ENCODE measurements around the gene PDZD4.

PDZD4 gene

DNA sequence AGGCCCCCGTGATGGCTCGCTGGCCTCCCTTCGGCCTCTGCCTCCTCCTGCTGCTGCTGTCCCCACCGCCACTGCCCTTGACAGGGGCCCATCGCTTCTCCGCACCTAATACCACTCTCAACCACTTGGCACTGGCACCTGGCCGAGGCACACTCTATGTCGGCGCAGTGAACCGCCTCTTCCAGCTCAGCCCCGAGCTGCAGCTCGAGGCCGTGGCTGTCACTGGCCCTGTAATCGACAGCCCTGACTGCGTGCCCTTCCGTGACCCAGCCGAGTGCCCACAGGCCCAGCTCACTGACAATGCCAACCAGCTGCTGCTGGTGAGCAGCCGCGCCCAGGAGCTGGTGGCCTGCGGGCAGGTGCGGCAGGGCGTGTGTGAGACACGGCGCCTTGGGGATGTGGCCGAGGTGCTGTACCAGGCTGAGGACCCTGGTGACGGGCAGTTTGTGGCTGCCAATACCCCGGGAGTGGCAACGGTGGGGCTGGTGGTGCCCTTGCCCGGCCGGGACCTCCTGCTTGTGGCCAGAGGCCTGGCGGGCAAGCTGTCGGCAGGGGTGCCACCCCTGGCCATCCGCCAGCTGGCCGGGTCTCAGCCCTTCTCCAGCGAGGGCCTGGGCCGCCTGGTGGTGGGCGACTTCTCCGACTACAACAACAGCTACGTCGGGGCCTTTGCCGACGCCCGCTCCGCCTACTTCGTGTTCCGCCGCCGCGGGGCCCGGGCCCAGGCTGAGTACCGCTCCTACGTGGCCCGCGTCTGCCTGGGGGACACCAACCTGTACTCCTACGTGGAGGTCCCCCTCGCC lies 63.3 kb downstream of the PDZD4 start:
- no peak for DNase-seq (ENCODE audit: low read depth, low spot score)
- H3K4me3 ChIP-seq (ENCODE audit: low read length), result no peak overlapping the region

DNA sequence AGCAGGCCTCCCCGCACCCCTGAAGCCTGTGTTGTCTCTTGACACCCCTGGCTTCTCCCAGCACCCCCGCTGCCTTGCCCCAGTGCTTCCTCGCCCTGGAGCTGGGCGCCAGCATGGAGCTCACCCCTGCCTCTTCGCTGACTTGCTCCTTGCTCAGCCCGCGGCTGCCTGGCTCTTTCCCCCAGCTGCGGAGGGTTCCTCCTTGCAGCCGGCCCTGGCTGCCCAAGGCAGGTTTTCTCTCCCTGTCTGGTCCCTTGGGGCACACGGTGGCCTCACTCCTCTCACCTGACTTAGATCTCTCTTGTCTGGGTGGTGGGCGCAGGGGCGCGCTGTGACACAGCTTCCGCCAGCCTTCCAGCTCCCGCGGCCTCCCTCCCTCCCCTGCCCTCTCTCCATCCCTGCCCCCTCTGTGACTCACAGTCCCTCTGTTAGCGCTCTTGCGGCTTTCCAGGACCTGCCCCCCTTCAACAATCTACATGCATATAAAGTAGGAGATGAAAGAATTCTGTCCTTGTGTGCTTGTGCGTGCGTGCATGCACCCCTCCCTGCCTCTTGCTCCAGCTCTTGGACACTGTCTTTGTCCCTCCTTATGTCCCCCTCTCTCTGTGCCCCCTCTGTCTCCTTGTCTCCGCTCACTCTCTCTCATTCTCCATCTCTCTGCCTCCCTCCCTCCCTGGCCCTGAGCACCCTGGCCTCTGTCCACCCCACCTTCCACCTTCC lies 64.1 kb downstream of the PDZD4 start:
- peak overlapping the region; percentile 27 for H3K4me3 ChIP-seq (ENCODE audit: low read length)
- DNase-seq (ENCODE audit: low read depth, low spot score), result peak; percentile 45

- no peak for DNase-seq (ENCODE audit: low read depth, low spot score)
- no peak overlapping the region; the same call in 1 of the 2 replicates for H3K4me3 ChIP-seq (ENCODE audit: low read length)
Observed at GRCh38 chrX:153765138-153766079, 64.9 kb downstream of the PDZD4 start.

GRCh38 chrX:153764786-153765137 lies 65.6 kb downstream of the PDZD4 start:
- DNase-seq (ENCODE audit: low read depth, low spot score), result no peak
- no peak overlapping the region for H3K4me3 ChIP-seq (ENCODE audit: low read length)

DNA sequence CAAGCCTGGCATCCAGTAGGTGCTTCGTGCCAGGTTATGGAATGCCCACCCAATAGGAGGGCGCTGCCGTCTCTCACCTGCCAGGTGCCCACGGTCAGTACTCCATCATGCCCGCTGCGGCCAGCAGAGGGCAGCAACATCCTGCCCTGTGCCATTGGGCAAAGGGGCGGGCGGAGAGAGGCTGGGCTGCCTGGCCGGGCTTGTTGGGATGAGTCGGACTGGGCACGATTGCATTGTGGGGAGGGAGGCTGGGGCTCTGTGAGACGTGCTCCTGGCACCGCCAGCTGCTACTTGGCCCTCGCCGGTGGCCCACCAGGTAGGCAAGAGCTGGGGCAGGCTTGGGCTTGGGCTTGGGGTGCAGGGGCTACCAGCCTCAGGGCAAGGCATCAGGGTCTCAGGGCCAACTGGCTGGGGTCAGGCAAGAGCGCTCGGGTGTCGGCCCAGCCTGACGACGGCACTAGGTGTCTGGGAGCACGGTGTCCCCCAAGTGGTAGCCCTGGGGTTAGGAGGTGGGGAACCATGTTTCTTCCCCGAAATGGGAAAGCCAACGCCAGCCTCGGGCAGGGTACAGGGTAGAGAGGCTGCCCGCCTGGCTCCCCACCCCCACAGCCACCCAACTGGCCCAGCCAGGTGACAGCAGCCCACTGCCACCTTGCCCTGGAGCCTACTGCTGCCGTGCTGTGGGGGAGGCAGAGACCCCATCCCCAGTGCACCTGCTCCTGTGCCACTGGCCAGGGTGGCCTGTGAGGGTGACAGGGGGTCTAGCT lies 66.2 kb downstream of the PDZD4 start, which contains the start of gene PLXNB3:
Gene PLXNB3 (plus strand): TSS at position 261 of the 767 bp plus-strand sequence. CDS start 1,287 bp downstream, outside the sequence.
- H3K4me3 ChIP-seq (ENCODE audit: low read length), result no peak within 1 kb of the TSS
- peak; percentile 26 for DNase-seq (ENCODE audit: low read depth, low spot score)

GRCh38 chrX:153763298-153763932 lies 66.9 kb downstream of the PDZD4 start:
- DNase-seq (ENCODE audit: low read depth, low spot score), result no peak
- no peak overlapping the region for H3K4me3 ChIP-seq (ENCODE audit: low read length)

GRCh38 chrX:153762626-153763173 lies 67.6 kb downstream of the PDZD4 start:
- H3K4me3 ChIP-seq (ENCODE audit: low read length), result no peak overlapping the region
- no peak for DNase-seq (ENCODE audit: low read depth, low spot score)

- DNase-seq (ENCODE audit: low read depth, low spot score), result no peak
- no peak overlapping the region for H3K4me3 ChIP-seq (ENCODE audit: low read length)
Observed at GRCh38 chrX:153761863-153762262, 68.5 kb downstream of the PDZD4 start.

- no peak for DNase-seq (ENCODE audit: low read depth, low spot score)
Observed at GRCh38 chrX:153755136-153755535, 75.2 kb downstream of the PDZD4 start.

More at GRCh38 chrX:153755136-153755535, 75.2 kb downstream of the PDZD4 start:
- H3K4me3 ChIP-seq (ENCODE audit: low read length), result no peak overlapping the region
